GM20431 (cell line): ENCODE data around the gene PCDH9.

Source experiments
- in situ Hi-C: fragments of 300-500 bp; cut with MseI, MboI; formaldehyde crosslinking; loops from one replicate; pipeline ENCODE4 v1.15.0; 2020; ENCODE audit warnings: low sequenced_read_pairs; ENCODE audit not compliant: unreplicated experiment

Gene PCDH9

GRCh38 chr13:67049744-67050143, 180.4 kb downstream of the PCDH9 start:
- in situ Hi-C loops: no loop called here

GRCh38 chr13:67048821-67049150, 181.3 kb downstream of the PCDH9 start:
- in situ Hi-C loops: no loop called here

GRCh38 chr13:67048084-67048820, 181.9 kb downstream of the PCDH9 start:
- in situ Hi-C loops: no loop called here

GRCh38 chr13:67045357-67045756, 184.8 kb downstream of the PCDH9 start:
- in situ Hi-C loops: no loop called here

GRCh38 chr13:67043901-67044300, 186.2 kb downstream of the PCDH9 start:
- in situ Hi-C loops: no loop called here

- in situ Hi-C loops: no loop called here
Observed at GRCh38 chr13:67042556-67042955, 187.6 kb downstream of the PCDH9 start.

- in situ Hi-C loops: no loop called here
Observed at GRCh38 chr13:67036699-67037457, 193.3 kb downstream of the PCDH9 start.

GRCh38 chr13:67033170-67033569, 197.0 kb downstream of the PCDH9 start:
- in situ Hi-C loops: no loop called here

- in situ Hi-C loops: no loop called here
Observed at GRCh38 chr13:67023130-67023876, 206.8 kb downstream of the PCDH9 start.

GRCh38 chr13:67018775-67019174, 211.4 kb downstream of the PCDH9 start:
- in situ Hi-C loops: no loop called here

GRCh38 chr13:67017276-67017675, 212.9 kb downstream of the PCDH9 start:
- in situ Hi-C loops: no loop called here

GRCh38 chr13:67015976-67016600, 214.0 kb downstream of the PCDH9 start:
- in situ Hi-C loops: no loop called here

- in situ Hi-C loops: no loop called here
Observed at GRCh38 chr13:67014399-67014798, 215.7 kb downstream of the PCDH9 start.

GRCh38 chr13:67013709-67014108, 216.4 kb downstream of the PCDH9 start:
- in situ Hi-C loops: no loop called here

GRCh38 chr13:67008075-67008668, 222.0 kb downstream of the PCDH9 start:
- in situ Hi-C loops: no loop called here

GRCh38 chr13:67004511-67004910, 225.6 kb downstream of the PCDH9 start:
- in situ Hi-C loops: no loop called here

- in situ Hi-C loops: no loop called here
Observed at GRCh38 chr13:67003743-67004142, 226.4 kb downstream of the PCDH9 start.

- in situ Hi-C loops: no loop called here
Observed at GRCh38 chr13:67001363-67001762, 228.8 kb downstream of the PCDH9 start.

- in situ Hi-C loops: no loop called here
Observed at GRCh38 chr13:66996503-66996902, 233.6 kb downstream of the PCDH9 start.

GRCh38 chr13:66995203-66995611, 234.9 kb downstream of the PCDH9 start:
- in situ Hi-C loops: no loop called here
